Transverse colon (tissue), 4 donors: ENCODE results near the gene CDRT15L2. TPM values are rescaled to one million over a fixed set of nuclear protein-coding genes. Genes with fewer than 3 reads are reported as not detected.
A peak's percentile ranks its signal among the peaks of the same experiment; 100 is the strongest.
"Not testable (repeated sequence)": the region's sequence is repeated elsewhere in the genome, so short reads cannot be mapped to it uniquely, and the experiment has no call there.

Experiments
- DNase-seq: peaks from one replicate; pipeline ENCODE4 v3.0.0-alpha.2; 2019
- H3K27ac ChIP-seq, 4 donors: fragments of 200-600 bp; sonication (generic); 2 replicates each; pipeline ENCODE4 v1.5.1; 2016 to 2018; ENCODE audit warnings: inconsistent platforms in 4 of 4
- H3K27me3 ChIP-seq: fragments of 200-600 bp; sonication (generic); 2 replicates; pipeline ENCODE4 v1.5.1; 2017; ENCODE audit warnings: inconsistent platforms
- H3K36me3 ChIP-seq, 4 donors: fragments of 200-600 bp; sonication (generic); 2 replicates each; pipeline ENCODE4 v1.5.1; 2017 to 2019; ENCODE audit warnings: inconsistent platforms in 4 of 4
- H3K4me1 ChIP-seq, 4 donors: fragments of 200-600 bp; sonication (generic); 2 replicates each; pipeline ENCODE4 v1.5.1; 2017 to 2020; ENCODE audit warnings: inconsistent platforms in 4 of 4
- H3K4me3 ChIP-seq, 4 donors: fragments of 200-600 bp; sonication (generic); 1 replicate in 1 of 4; 2 replicates in 3 of 4; pipeline versions ENCODE4 v1.5.1 to v1.6.1; 2017 to 2019; ENCODE audit warnings: inconsistent platforms in 4 of 4
- H3K9me3 ChIP-seq, 2 donors: fragments of 200-600 bp; sonication (generic); 2 replicates each; pipeline ENCODE4 v1.5.1; 2017 to 2019; ENCODE audit warnings: inconsistent platforms in 2 of 2
- WGBS, 2 donors: methylation state at CpG; one replicate each; pipeline ENCODE4 v1.1.5; 2018; ENCODE audit warnings: low coverage in 1 of 2; 5-methylcytosine and 5-hydroxymethylcytosine counted together
- in situ Hi-C, 4 donors: fragments of 200-750 bp; cut with MboI; loops; one replicate each; pipeline versions ENCODE4 v1.15.0 to v1.15.1; 2017; ENCODE audit warnings: low sequenced_read_pairs in 3 of 4, low pct_ligation_motif_present in 1 of 4, low pct_unique_long_range_greater_than_20kb in 1 of 4
- intact Hi-C: fragments of 100-400 bp; cut with DNase I; formaldehyde crosslinking; loops from one replicate; pipeline ENCODE4 v1.15.1; 2023; ENCODE audit warnings: low total_unique reads
- total RNA-seq, 4 donors: library from RNA; depleted of rRNA; stranded (reverse); fragments of >200 nt; gene quantifications; one replicate each; pipeline ENCODE4 v1.1.0, GENCODE V29; 2016

CDRT15L2 gene
- not detected for total RNA-seq

GRCh38 chr17:20579424-20579823 lies at the start of gene CDRT15L2:
TSS of gene CDRT15L2 (plus strand) at chr17:20579724. CDS start at chr17:20579744, 20 bp downstream.
- in situ Hi-C loops, intact Hi-C loops: not testable (repeated sequence)
- 90% methylated on average over 11 of the region's 12 CpGs; no CpG with 5 or more reads in 1 of the 2 donors for WGBS, 2 donors

GRCh38 chr17:20530104-20530503 lies 49.4 kb upstream of the CDRT15L2 start:
- intact Hi-C loops, H3K9me3 ChIP-seq, DNase-seq, H3K4me3 ChIP-seq, H3K36me3 ChIP-seq, in situ Hi-C loops, H3K4me1 ChIP-seq, H3K27ac ChIP-seq, H3K27me3 ChIP-seq: not testable (repeated sequence)
- 88% methylated on average over 5 of the region's 6 CpGs; no CpG with 5 or more reads in 1 of the 2 donors for WGBS, 2 donors

More at GRCh38 chr17:20579424-20579823, at the start of gene CDRT15L2:
- not testable (repeated sequence) for H3K36me3 ChIP-seq, DNase-seq, H3K27ac ChIP-seq, H3K9me3 ChIP-seq, H3K4me1 ChIP-seq, H3K27me3 ChIP-seq, H3K4me3 ChIP-seq

GRCh38 chr17:20532544-20533090 lies 46.9 kb upstream of the CDRT15L2 start:
- Histone ChIP-seq H3K4me3 (peak overlapping the region in 1 of 4 donors; percentile 32), H3K27ac (peak overlapping the region in 2 of 4 donors; percentile 47 to 63)
- H3K27me3 ChIP-seq, DNase-seq, in situ Hi-C loops, H3K36me3 ChIP-seq, H3K9me3 ChIP-seq, intact Hi-C loops, H3K4me1 ChIP-seq: not testable (repeated sequence)
- WGBS, 2 donors = 5% methylated on average over 12 of the region's 31 CpGs; no CpG with 5 or more reads in 1 of the 2 donors

DNA sequence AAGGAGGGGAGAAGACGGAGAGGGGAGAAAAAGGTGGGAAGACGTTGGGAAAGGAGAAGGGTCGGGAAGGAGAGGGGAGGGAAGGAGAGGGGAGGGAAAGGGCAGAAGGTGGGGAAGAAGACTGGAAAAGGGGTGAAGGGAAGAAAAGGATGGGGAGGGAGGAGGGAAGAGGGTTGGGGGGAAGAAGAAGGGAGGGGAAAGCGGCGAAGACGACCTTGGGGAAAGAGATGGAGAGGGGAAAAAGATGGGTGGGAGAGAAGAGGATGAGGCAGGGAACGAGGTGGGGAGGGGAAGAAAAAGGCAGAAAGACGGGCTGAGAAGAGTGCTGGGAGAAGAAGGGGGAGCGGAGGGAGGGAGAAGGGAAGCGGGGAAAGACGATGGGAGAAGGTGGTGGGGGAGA lies 46.3 kb upstream of the CDRT15L2 start:
- intact Hi-C loops, H3K4me1 ChIP-seq, H3K9me3 ChIP-seq, in situ Hi-C loops, H3K27me3 ChIP-seq, DNase-seq, H3K36me3 ChIP-seq: not testable (repeated sequence)
- Histone ChIP-seq H3K4me3 (peak overlapping the region in 1 of 4 donors; percentile 32), H3K27ac (peak overlapping the region in 3 of 4 donors; percentile 29 to 63 (median 62))
- WGBS, 2 donors = 7 to 24% methylated on average over 3 to 9 of the region's 11 CpGs

GRCh38 chr17:20534711-20535550 lies 44.6 kb upstream of the CDRT15L2 start:
- H3K4me1 ChIP-seq, DNase-seq, H3K4me3 ChIP-seq, in situ Hi-C loops, H3K36me3 ChIP-seq, intact Hi-C loops, H3K9me3 ChIP-seq, H3K27ac ChIP-seq, H3K27me3 ChIP-seq: not testable (repeated sequence)
- 37 to 75% methylated on average over 1 to 8 of the region's 8 CpGs for WGBS, 2 donors

- WGBS, 2 donors = no CpG with 5 or more reads among the region's 5 CpGs
- DNase-seq, intact Hi-C loops, H3K4me1 ChIP-seq, H3K36me3 ChIP-seq, H3K9me3 ChIP-seq, in situ Hi-C loops, H3K27me3 ChIP-seq, H3K27ac ChIP-seq, H3K4me3 ChIP-seq: not testable (repeated sequence)
These were observed 39.1 kb upstream of the CDRT15L2 start for GRCh38 chr17:20540414-20540813.

- intact Hi-C loops, H3K27ac ChIP-seq, H3K4me1 ChIP-seq, in situ Hi-C loops, H3K4me3 ChIP-seq, DNase-seq, H3K9me3 ChIP-seq, H3K27me3 ChIP-seq, H3K36me3 ChIP-seq: not testable (repeated sequence)
- WGBS, 2 donors = 15 to 20% methylated on average over 1 of the region's 3 CpGs
These were observed 38.7 kb upstream of the CDRT15L2 start for GRCh38 chr17:20540865-20541264.
